A549 (cell line): ENCODE measurements around the gene ABCA5.

Experiments
- CTCF ChIP-seq: fragments of >200 bp; sonication (Bioruptor Twin); formaldehyde crosslinking; IDR thresholded peaks from 3 replicates; pipeline ENCODE4 v1.5.1; 2016
- NR3C1 ChIP-seq: fragments of >200 bp; sonication (Bioruptor Twin); formaldehyde crosslinking; IDR thresholded peaks from 3 replicates; pipeline ENCODE4 v1.6.1; 2017
- POLR2A ChIP-seq: IDR thresholded peaks from 2 replicates; pipeline ENCODE4 v1.6.1; 2012; ENCODE audit warnings: mild to moderate bottlenecking, low read length
- RNF2 ChIP-seq: fragments of 200-600 bp; sonication (generic); IDR thresholded peaks from 2 replicates; pipeline ENCODE4 v1.6.1; 2016; ENCODE audit warnings: low read depth, mild to moderate bottlenecking, antibody characterized with exemption, moderate library complexity, borderline replicate concordance
- ZSCAN20 ChIP-seq: fragments of 250-450 bp; sonication (Bioruptor Pico); IDR thresholded peaks from 2 replicates; pipeline ENCODE4 v1.8.0; 2022; ENCODE audit warnings: mild to moderate bottlenecking, moderate library complexity

- TF ChIP-seq RNF2 = no peak
- TF ChIP-seq NR3C1 = no peak
- no peak for TF ChIP-seq POLR2A
- TF ChIP-seq CTCF = no peak
- TF ChIP-seq ZSCAN20 (CRISPR knock-in tag) = no peak
Observed at GRCh38 chr17:69325518-69326376, 1.2 kb downstream of the ABCA5 start.
